Measurements from ENCODE around the gene ASB2.

Gene ASB2

DNA sequence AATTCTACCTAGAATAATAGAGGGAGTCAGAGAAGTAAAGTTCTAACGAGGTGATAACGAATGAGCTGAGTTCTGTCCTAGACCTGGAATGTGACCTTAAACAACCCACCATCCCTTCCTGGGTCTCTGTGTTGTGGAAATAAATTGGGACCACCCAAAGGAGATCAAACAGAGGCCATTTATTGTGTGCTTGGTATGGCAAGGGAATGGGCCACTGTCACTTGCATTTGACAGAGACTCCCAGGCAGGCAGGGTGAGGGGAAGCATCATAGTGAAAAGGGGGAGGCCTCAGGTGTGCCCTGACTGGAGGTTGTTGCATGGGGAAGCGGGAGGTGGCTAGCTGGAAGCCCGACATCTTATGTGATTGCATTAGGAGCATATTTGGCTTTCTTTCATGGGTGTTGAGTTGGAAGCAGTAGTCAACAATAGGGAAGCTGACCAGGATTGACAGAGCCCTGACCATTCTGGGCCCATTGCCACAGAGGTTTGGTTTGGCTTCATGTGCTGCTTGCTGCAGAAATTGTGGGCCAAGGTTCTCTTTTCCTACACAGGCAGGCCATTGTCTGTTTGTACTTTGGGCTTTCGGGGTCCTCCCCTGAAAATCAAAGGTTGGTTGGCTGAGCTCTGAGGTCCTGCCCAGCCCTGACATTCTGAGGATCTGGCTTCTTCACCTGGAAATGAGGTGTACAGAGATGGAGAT lies 66.8 kb downstream of the ASB2 start:
- no peak for FAIRE-seq

DNA sequence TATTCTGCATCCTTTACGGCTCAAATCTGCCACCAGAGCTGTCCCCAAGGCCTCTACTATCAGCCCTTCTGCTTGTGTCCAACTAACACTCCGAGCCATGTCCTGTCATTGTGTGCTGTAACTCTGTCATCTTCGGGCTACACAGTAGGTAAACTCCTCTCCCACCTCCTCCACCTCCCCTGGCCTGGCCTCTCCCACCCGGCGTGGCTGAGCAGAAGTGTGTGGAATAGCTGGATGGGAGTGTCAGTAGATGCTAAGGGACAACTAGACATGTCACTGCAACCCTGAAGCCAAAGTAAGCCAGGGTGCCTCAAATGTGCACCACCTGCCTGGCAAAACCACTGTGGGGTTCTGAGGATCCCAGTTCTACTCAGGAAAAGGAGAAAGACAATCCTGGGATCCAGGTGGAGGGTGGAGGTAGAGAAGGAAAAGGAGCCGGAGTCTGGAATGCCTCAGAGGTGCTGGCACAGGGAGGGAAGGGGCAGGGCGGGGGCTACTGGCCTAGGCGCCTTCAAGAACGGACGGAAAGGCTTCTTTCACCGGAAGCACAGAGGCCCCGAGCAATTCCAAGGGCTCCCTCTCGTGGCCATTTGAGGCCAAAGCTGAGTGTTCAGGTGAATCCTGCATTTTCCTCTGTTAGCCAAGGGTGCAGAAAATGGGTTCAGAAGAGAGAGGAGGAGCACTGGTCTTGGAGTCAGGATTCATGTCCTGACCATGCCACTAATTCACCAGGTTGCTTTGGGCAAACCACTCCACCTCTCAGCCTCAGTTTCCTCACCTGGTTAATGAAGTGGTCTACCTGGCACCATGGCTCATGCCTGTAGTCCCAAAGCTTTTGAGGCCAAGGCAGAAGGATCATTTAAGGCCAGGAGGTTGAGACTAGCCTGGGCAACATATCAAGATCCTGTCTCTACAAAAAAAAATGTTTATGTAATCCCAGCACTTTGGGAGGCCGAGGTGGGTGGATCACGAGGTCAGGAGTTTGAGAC lies 69.7 kb downstream of the ASB2 start:
- FAIRE-seq (no peak), DNase-seq (ENCODE audit: low spot score) (peak; percentile 72)

More for the DNA sequence above, 66.8 kb downstream of the ASB2 start:
- no peak for DNase-seq (ENCODE audit: low spot score)

GRCh38 chr14:93905623-93906022 lies 70.7 kb downstream of the ASB2 start:
- DNase-seq (ENCODE audit: low spot score) (no peak), FAIRE-seq (no peak)

- DNase-seq (ENCODE audit: low spot score): no peak
- no peak for FAIRE-seq
Measured at GRCh38 chr14:93903342-93904184, 72.8 kb downstream of the ASB2 start.

- FAIRE-seq: no peak
- no peak for DNase-seq (ENCODE audit: low spot score)
Measured at GRCh38 chr14:93902619-93903307, 73.6 kb downstream of the ASB2 start.

DNA sequence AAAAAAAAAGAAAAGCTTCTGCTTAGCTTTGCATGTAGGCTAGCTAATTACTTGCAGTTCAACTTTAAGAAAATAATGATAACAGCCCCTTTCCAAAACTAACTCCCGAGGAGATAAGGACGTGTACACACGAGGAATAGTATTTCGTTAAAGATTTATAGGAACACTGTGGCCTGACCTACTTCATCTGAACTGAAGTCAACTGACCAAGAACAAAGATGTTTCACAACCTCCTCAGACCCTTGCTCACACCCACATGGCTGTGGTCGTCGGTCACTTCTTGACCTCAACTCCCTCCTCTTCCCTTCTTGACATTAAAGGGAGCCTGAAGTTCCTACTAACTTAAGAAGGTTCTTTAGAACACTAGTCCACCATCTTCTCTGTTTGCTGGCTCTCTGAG lies 74.6 kb downstream of the ASB2 start:
- FAIRE-seq (no peak), DNase-seq (ENCODE audit: low spot score) (no peak)

GRCh38 chr14:93898731-93899130 lies 77.6 kb downstream of the ASB2 start:
- no peak for FAIRE-seq
- DNase-seq (ENCODE audit: low spot score): no peak

- DNase-seq (ENCODE audit: low spot score) (no peak), FAIRE-seq (no peak)
Measured at GRCh38 chr14:93898081-93898611, 78.2 kb downstream of the ASB2 start.

- DNase-seq (ENCODE audit: low spot score): no peak
- FAIRE-seq: no peak
Measured at GRCh38 chr14:93897476-93897845, 78.9 kb downstream of the ASB2 start.

GRCh38 chr14:93895023-93895604 lies 81.3 kb downstream of the ASB2 start:
- DNase-seq (ENCODE audit: low spot score): no peak
- FAIRE-seq: no peak

DNA sequence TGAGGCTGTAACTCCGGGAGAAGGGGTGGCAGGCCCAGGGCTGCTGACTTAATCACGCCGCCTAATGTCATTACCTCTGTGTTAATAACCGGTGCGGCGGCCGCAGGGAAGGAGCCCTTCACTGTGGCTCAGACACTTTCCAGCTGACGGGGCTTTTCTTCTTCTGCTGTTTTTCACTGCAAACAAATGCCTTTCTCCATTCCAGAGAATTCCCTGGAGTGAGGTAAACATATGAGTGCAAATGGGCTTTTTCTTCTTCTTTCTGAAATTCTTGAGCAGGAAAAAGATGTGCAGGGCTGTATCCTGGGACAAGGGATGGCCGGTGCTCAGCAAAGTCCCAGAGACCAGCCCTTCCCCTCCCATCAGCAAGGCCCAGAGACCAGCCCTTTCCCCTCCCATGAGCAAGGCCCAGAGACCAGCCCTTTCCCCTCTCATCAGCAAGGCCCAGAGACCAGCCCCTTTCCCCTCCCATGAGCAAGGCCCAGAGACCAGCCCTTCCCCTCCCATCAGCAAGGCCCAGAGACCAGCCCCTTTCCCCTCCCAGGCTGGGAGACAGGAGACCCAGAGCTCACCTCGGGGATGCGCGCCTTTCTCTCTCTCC lies 82.6 kb downstream of the ASB2 start:
- no peak for FAIRE-seq

DNA sequence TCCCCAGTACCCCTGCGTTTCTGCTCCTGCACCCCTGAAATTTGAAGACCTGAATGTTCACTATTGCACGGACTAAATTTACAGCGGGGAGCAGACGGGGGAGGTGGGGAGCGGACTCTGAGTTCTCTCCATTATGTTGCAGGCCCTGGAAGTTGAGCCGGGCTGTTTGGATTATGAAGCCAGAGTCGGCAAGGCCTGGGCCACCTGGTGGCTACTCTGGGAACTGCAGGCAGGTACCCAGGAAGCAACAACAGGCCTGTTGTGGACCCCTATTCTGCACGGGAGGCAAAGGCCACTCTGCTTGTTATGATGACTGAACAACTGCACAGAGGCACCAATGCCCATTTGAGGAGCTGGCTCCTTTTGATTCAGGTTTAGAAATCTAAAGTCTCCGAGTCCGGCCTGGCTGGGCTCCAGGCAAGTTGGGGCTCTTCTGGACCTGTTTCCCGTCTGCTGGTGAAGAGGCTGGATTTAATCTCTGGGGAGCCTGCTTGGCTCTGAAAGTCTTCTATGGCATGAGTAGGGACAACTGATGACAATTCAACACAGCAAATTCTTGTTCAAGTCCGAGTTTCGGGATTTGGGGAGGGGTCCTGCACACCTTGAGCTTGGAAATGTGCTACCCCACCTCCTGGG lies 83.3 kb downstream of the ASB2 start:
- DNase-seq (ENCODE audit: low spot score): peak; percentile 58
- FAIRE-seq: no peak

More for the DNA sequence above, 82.6 kb downstream of the ASB2 start:
- no peak for DNase-seq (ENCODE audit: low spot score)

- FAIRE-seq (no peak), DNase-seq (ENCODE audit: low spot score) (no peak)
Measured at GRCh38 chr14:93892505-93892839, 83.9 kb downstream of the ASB2 start.

DNA sequence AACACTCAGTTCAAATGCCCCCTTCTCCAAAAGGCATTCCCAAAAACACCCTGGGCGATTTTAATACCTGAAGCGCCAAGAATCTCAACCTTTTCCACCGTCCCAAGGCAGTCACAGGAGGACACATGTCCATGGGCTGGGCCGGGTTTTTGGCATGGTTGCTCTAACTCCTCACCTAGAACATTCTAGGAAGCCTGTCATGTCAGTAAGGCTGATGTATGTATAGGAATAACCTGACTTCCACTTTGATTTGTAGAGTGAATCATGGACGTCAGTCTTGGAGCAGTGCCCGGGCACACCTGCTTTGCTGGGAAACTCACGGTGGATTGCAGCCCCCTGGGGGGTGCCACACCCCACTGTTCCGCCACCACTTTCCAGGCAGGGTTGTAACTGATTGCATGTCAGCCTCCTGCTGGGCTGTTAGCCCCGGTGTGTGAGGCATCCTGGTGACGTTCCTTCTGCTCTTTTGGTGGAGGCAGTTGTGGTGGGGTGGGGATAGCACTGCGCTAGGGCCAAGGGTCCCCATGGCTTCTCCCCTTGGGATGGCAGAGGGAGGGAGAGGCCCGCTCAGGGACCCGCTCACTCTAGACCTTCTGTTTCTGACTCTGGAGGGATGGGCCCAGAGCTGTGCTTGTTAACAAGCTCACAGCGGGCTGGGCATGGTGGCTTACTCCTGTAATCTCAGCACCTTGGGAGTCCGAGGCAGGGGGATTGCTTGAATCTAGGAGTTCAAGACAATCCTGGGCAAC lies 84.4 kb downstream of the ASB2 start:
- no peak for DNase-seq (ENCODE audit: low spot score)
- no peak for FAIRE-seq

- FAIRE-seq: no peak
- no peak for DNase-seq (ENCODE audit: low spot score)
Measured at GRCh38 chr14:93889739-93890483, 86.5 kb downstream of the ASB2 start.

DNA sequence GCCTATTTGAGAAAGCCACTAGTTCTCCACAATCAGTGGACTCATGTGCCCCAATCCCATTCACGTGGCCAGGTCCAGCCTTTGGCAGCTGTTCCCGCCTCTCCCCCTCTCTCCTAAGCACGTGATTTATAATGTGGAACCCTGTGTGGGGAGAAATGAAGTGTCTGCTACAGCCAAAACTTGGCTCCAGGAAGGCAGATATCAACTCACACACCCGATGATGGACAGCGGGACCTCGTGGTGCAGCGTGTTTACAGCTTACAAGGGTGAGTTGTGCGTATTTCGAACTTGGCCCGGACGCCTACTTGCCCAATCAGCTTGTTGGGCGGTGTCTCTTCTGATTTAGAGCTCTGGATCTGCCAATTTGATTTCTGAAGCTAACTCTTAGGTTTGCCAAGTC lies 87.4 kb downstream of the ASB2 start:
- DNase-seq (ENCODE audit: low spot score) (no peak), FAIRE-seq (no peak)

- FAIRE-seq (no peak), DNase-seq (ENCODE audit: low spot score) (no peak)
Measured at GRCh38 chr14:93884950-93885349, 91.4 kb downstream of the ASB2 start.
